ENCODE data around the gene ZBTB40. TPM values are rescaled to one million over a fixed set of nuclear protein-coding genes. Genes with fewer than 3 reads are reported as not detected.

Gene ZBTB40
- total and polyA plus RNA-seq, 2 of the 13 experiments (the other 11 are each of a cell fraction or from before 2014, with no cell fraction given): 8.8 to 16.5 TPM

DNA sequence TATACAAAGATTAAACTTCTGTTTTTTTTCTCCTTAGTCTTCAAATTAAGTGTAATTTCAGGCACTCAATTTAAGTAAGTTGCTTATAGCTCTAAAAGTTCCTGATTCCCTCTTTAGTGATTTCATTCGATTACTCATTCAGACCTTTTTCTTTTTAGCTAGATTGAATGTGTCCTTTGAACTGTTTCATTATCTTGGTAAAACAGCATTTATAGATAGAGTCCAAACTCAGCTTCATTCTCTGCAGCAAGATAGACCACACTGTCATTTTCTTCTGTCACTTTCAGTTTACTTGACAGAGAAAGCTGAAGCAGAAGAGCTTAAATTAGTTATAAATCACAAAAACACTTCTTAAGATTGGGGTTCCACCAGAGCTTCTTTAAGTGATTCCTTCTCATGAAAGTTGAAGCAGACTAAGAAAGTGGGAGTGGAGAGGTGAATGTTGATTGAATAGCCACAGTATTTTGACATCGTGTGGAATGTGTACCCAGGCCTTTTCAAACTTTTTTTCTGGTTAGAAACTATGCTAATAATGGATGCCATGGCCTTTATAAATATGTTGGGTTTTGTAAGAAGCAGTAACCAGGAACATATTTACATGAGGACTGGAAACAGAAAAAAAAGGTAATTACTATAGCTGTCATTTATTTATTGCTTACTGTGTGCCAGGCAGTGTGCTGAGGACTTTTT, 52.2 kb downstream of the ZBTB40 start:
- TSS peak; percentile 9 for BruUV-seq (replicated peaks)
- FAIRE-seq (peak; percentile 28), DNase-seq (ENCODE audit: low spot score) (peak; percentile 30), ATAC-seq (no peak)
- H3K36me3 ChIP-seq (replicated peaks in 1 of 2; ENCODE audit: control insufficient read depth in 1 of 2, insufficient read depth in 2 of 2, low read length in 2 of 2): peaks cover 7 to 41% of the 10 kb centered on the region in 2 experiments
- no peak overlapping the region for H2AFZ ChIP-seq (ENCODE audit: low read length)
- H3K9me3 ChIP-seq (ENCODE audit: low read length): no peaks in the 10 kb centered on the region
- H3K27me3 ChIP-seq (ENCODE audit: control insufficient read depth in 1 of 2, insufficient read depth in 2 of 2, low read length in 2 of 2): no peaks in the 10 kb centered on the region
- H3K79me2 ChIP-seq (ENCODE audit: insufficient read depth, low read length): peaks cover 2% of the 10 kb centered on the region
- 24% methylated on average over 2 of the region's 2 CpGs for WGBS (ENCODE audit: low lambda C conversion rate)
- H3K4me3 ChIP-seq (replicated peaks in 1 of 3; ENCODE audit: insufficient read depth in 1 of 3, low read depth in 2 of 3, low read length in 3 of 3): no peak overlapping the region
- no peak overlapping the region for H3K4me2 ChIP-seq (ENCODE audit: low read depth, low read length)
- intact Hi-C loops (cut with micrococcal nuclease; ENCODE audit: unreplicated experiment): loop anchor here (5.0 kb wide), 1 partner anchor 52 kb away; the partner anchor contains the start of gene ZBTB40
- TF ChIP-seq ZSCAN9 (CRISPR knock-in tag; IDR thresholded peaks at IDR 0.05; ENCODE audit: borderline replicate concordance) (no peak), ZNF20 (CRISPR knock-in tag; IDR thresholded peaks at IDR 0.05) (no peak), SSRP1 (CRISPR knock-in tag; IDR thresholded peaks at IDR 0.05) (no peak), ZNF296 (CRISPR knock-in tag; conservative IDR thresholded peaks at IDR 0.05) (no peak), CREB1 (IDR thresholded peaks at IDR 0.05) (no peak), CREB1 (CRISPR knock-in tag; IDR thresholded peaks at IDR 0.05) (no peak), GZF1 (CRISPR knock-in tag; IDR thresholded peaks at IDR 0.05) (no peak), ZNF260 (CRISPR knock-in tag; IDR thresholded peaks at IDR 0.05; ENCODE audit: borderline replicate concordance, low read depth) (no peak), ZNF780A (CRISPR knock-in tag; IDR thresholded peaks at IDR 0.05) (no peak), TSC22D2 (CRISPR knock-in tag; IDR thresholded peaks at IDR 0.05; ENCODE audit: borderline replicate concordance) (no peak), HDAC2 (CRISPR knock-in tag; IDR thresholded peaks at IDR 0.05) (no peak), ZBTB1 (CRISPR knock-in tag; IDR thresholded peaks at IDR 0.05; ENCODE audit: borderline replicate concordance) (no peak), KDM4B (CRISPR knock-in tag; IDR thresholded peaks at IDR 0.05) (no peak), HHEX (CRISPR knock-in tag; IDR thresholded peaks at IDR 0.05) (no peak)
- TF ChIP-seq, protein P1, sequence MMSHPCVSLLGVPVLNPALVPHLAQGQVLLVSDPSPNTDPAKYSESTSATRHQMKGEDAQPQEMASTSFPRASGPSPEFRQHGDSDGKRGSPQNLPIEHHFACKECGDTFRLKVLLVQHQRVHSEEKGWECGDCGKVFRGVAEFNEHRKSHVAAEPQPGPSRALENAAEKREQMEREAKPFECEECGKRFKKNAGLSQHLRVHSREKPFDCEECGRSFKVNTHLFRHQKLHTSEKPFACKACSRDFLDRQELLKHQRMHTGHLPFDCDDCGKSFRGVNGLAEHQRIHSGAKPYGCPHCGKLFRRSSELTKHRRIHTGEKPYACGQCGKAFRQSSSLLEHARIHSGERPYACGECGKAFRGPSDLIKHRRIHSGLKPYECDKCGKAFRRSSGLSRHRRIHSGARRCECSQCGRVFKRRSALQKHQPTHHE (CRISPR knock-in tag; IDR thresholded peaks at IDR 0.05; ENCODE audit: borderline replicate concordance): no peak
- TF ChIP-seq, protein P2, sequence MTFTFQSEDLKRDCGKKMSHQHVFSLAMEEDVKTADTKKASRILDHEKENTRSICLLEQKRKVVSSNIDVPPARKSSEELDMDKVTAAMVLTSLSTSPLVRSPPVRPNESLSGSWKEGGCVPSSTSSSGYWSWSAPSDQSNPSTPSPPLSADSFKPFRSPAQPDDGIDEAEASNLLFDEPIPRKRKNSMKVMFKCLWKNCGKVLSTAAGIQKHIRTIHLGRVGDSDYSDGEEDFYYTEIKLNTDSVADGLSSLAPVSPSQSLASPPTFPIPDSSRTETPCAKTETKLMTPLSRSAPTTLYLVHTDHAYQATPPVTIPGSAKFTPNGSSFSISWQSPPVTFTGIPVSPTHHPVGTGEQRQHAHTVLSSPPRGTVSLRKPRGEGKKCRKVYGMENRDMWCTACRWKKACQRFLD (CRISPR knock-in tag; IDR thresholded peaks at IDR 0.05; ENCODE audit: borderline replicate concordance): no peak
- TF ChIP-seq, protein P3, sequence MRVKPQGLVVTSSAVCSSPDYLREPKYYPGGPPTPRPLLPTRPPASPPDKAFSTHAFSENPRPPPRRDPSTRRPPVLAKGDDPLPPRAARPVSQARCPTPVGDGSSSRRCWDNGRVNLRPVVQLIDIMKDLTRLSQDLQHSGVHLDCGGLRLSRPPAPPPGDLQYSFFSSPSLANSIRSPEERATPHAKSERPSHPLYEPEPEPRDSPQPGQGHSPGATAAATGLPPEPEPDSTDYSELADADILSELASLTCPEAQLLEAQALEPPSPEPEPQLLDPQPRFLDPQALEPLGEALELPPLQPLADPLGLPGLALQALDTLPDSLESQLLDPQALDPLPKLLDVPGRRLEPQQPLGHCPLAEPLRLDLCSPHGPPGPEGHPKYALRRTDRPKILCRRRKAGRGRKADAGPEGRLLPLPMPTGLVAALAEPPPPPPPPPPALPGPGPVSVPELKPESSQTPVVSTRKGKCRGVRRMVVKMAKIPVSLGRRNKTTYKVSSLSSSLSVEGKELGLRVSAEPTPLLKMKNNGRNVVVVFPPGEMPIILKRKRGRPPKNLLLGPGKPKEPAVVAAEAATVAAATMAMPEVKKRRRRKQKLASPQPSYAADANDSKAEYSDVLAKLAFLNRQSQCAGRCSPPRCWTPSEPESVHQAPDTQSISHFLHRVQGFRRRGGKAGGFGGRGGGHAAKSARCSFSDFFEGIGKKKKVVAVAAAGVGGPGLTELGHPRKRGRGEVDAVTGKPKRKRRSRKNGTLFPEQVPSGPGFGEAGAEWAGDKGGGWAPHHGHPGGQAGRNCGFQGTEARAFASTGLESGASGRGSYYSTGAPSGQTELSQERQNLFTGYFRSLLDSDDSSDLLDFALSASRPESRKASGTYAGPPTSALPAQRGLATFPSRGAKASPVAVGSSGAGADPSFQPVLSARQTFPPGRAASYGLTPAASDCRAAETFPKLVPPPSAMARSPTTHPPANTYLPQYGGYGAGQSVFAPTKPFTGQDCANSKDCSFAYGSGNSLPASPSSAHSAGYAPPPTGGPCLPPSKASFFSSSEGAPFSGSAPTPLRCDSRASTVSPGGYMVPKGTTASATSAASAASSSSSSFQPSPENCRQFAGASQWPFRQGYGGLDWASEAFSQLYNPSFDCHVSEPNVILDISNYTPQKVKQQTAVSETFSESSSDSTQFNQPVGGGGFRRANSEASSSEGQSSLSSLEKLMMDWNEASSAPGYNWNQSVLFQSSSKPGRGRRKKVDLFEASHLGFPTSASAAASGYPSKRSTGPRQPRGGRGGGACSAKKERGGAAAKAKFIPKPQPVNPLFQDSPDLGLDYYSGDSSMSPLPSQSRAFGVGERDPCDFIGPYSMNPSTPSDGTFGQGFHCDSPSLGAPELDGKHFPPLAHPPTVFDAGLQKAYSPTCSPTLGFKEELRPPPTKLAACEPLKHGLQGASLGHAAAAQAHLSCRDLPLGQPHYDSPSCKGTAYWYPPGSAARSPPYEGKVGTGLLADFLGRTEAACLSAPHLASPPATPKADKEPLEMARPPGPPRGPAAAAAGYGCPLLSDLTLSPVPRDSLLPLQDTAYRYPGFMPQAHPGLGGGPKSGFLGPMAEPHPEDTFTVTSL (CRISPR knock-in tag; IDR thresholded peaks at IDR 0.05; ENCODE audit: borderline replicate concordance): no peak
- H4K20me1 ChIP-seq (ENCODE audit: insufficient read depth, low read length): no peaks in the 10 kb centered on the region
- H3K4me1 ChIP-seq (ENCODE audit: insufficient read depth, low read length): peaks cover 16% of the 10 kb centered on the region
- H3K27ac ChIP-seq (ENCODE audit: extremely low read length, insufficient read depth, low read length): peak overlapping the region; percentile 40
- CTCF ChIA-PET (ENCODE audit: low intra/inter-chr PET ratio, low total read pairs): no interaction called here
- POLR2A ChIA-PET: interaction anchor here (0.6 kb wide), 1 partner anchor 57 kb away, joined by 3 read pairs; no protein-coding TSS in a partner anchor
- in situ Hi-C loops (cut with HindIII; ENCODE audit: extremely low pct_ligation_motif_present, low pct_unique_long_range_greater_than_20kb): no loop called here
- H3K9ac ChIP-seq (ENCODE audit: insufficient read depth, low read depth, low read length): no peak overlapping the region

All from HepG2 (cell line).